Measurements from ENCODE around the gene FAM3A.

DNA sequence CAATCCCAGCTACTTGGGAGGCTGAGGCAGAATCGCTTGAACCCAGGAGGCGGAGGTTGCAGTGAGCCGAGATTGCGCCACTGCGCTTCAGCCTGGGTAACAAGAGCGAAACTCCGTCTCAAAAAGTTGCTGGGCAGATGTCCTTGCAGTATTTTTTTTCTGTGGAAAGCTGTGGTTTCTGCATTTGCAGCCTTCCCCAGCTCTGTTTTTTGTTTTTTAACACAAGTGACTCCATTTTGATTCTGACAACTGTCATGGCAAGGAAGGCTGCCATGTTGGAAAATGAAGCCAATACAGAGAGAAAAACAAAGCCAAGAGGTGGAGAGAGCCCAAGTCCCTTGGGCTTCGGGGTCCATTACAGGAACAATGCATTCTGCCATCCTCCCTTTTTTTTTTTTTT is 13.9 kb downstream of the FAM3A start:
- TF ChIP-seq, protein P1, sequence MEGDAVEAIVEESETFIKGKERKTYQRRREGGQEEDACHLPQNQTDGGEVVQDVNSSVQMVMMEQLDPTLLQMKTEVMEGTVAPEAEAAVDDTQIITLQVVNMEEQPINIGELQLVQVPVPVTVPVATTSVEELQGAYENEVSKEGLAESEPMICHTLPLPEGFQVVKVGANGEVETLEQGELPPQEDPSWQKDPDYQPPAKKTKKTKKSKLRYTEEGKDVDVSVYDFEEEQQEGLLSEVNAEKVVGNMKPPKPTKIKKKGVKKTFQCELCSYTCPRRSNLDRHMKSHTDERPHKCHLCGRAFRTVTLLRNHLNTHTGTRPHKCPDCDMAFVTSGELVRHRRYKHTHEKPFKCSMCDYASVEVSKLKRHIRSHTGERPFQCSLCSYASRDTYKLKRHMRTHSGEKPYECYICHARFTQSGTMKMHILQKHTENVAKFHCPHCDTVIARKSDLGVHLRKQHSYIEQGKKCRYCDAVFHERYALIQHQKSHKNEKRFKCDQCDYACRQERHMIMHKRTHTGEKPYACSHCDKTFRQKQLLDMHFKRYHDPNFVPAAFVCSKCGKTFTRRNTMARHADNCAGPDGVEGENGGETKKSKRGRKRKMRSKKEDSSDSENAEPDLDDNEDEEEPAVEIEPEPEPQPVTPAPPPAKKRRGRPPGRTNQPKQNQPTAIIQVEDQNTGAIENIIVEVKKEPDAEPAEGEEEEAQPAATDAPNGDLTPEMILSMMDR (IDR thresholded peaks at IDR 0.05): no peak
- no peak for TF ChIP-seq EZH2 (IDR thresholded peaks at IDR 0.05)
- no peak for TF ChIP-seq EZH2phosphoT487 (IDR thresholded peaks at IDR 0.05)

All from neural progenitor cell (in vitro differentiated cells).